HepG2 (cell line): ENCODE data around the gene SDC1. TPM values are rescaled to one million over a fixed set of nuclear protein-coding genes. Genes with fewer than 3 reads are reported as not detected.

Experiments
- CREM ChIP-seq, 2 experiments: sonication (generic) in 1 of 2; formaldehyde crosslinking in 1 of 2; IDR thresholded peaks; 2 replicates each; pipeline versions ENCODE4 v1.4.0 to v1.6.1; 2016 to 2020; ENCODE audit warnings: antibody characterized with exemption in 1 of 2, mild to moderate bottlenecking in 1 of 2, missing genetic modification reagents in 1 of 2
- HCFC1 ChIP-seq: fragments of 150-350 bp; IDR thresholded peaks from 2 replicates; pipeline ENCODE4 v1.6.1; 2014; ENCODE audit warnings: low read depth, low read length
- KMT2A ChIP-seq: sonication (generic); formaldehyde crosslinking; IDR thresholded peaks from 2 replicates; pipeline ENCODE4 v1.4.0; 2020; ENCODE audit warnings: missing genetic modification reagents
- MEF2D ChIP-seq: sonication (generic); formaldehyde crosslinking; IDR thresholded peaks from 2 replicates; pipeline ENCODE4 v1.5.1; 2020; ENCODE audit warnings: mild to moderate bottlenecking, missing genetic modification reagents
- NFATC3 ChIP-seq: sonication (generic); formaldehyde crosslinking; IDR thresholded peaks from 2 replicates; pipeline ENCODE4 v1.5.1; 2020; ENCODE audit warnings: mild to moderate bottlenecking, missing genetic modification reagents
- POLR2A ChIP-seq, 2 experiments: IDR thresholded peaks; 2 replicates each; pipeline ENCODE4 v1.6.1; 2011; ENCODE audit warnings: low read depth in 2 of 2, low read length in 2 of 2, mild to moderate bottlenecking in 1 of 2, moderate library complexity in 1 of 2; ENCODE audit not compliant: insufficient read depth in 1 of 2
- ZNF30 ChIP-seq: sonication (generic); formaldehyde crosslinking; IDR thresholded peaks from 2 replicates; pipeline ENCODE4 v1.5.0; 2020; ENCODE audit warnings: mild to moderate bottlenecking, missing genetic modification reagents
- ZNF44 ChIP-seq: sonication (generic); formaldehyde crosslinking; IDR thresholded peaks from 2 replicates; pipeline ENCODE4 v1.5.1; 2020; ENCODE audit warnings: mild to moderate bottlenecking, missing genetic modification reagents
- ZNF644 ChIP-seq: IDR thresholded peaks from 2 replicates; pipeline ENCODE4 v1.6.1; 2016; ENCODE audit warnings: low read depth
- ZNF746 ChIP-seq: sonication (generic); formaldehyde crosslinking; IDR thresholded peaks from 2 replicates; pipeline ENCODE4 v1.8.0; 2022; ENCODE audit warnings: mild to moderate bottlenecking, missing genetic modification reagents
- polyA plus RNA-seq, 8 experiments: library from polyadenylated mRNA; depleted of rRNA in 3 of 8; stranded (reverse) in 7 of 8; unstranded in 1 of 8; fragments of >200 nt; fragmentation: Illumina TruSeq in 4 of 8; extraction: Trizol in 4 of 8; gene quantifications; 2 replicates each; pipeline versions ENCODE4 v1.2.1 to v1.2.3, GENCODE V29; 2011 to 2016; ENCODE audit warnings: low read depth in 4 of 8, missing spikeins in 1 of 8, mixed read lengths in 1 of 8; ENCODE audit not compliant: insufficient read depth in 1 of 8
- total RNA-seq, 5 experiments: library from RNA; depleted of rRNA; stranded (reverse); fragments of >200 nt; fragmentation: Illumina TruSeq; extraction: Trizol; gene quantifications; 2 replicates each; pipeline ENCODE4 v1.2.3, GENCODE V29; 2016; ENCODE audit warnings: low read depth in 1 of 5
- TF ChIP-seq, protein P1 (sequence below), 2 experiments: sonication (generic) in 1 of 2; formaldehyde crosslinking in 1 of 2; IDR thresholded peaks; 2 replicates each; pipeline versions ENCODE4 v1.6.1 to v1.9.0; 2014 to 2022; ENCODE audit warnings: antibody characterized with exemption in 1 of 2, borderline replicate concordance in 1 of 2, inconsistent platforms in 1 of 2, low read depth in 1 of 2, missing genetic modification reagents in 1 of 2
- TF ChIP-seq, protein P2 (sequence below): sonication (generic); formaldehyde crosslinking; IDR thresholded peaks from 2 replicates; pipeline ENCODE4 v1.8.0; 2022; ENCODE audit warnings: mild to moderate bottlenecking, missing genetic modification reagents, borderline replicate concordance
- TF ChIP-seq, protein P3 (sequence below), 2 experiments: sonication (generic) in 1 of 2; formaldehyde crosslinking in 1 of 2; IDR thresholded peaks; 2 replicates each; pipeline versions ENCODE4 v1.4.0 to v1.6.1; 2018 to 2020; ENCODE audit warnings: missing genetic modification reagents in 2 of 2, borderline replicate concordance in 1 of 2, low read depth in 1 of 2, mild to moderate bottlenecking in 1 of 2, missing biosample characterization in 1 of 2
- TF ChIP-seq, protein P4 (sequence below): sonication (generic); formaldehyde crosslinking; IDR thresholded peaks from 2 replicates; pipeline ENCODE4 v1.8.0; 2022; ENCODE audit warnings: mild to moderate bottlenecking, missing genetic modification reagents, moderate library complexity
- TF ChIP-seq, protein P5 (sequence below): sonication (generic); formaldehyde crosslinking; IDR thresholded peaks from 2 replicates; pipeline ENCODE4 v1.4.0; 2020; ENCODE audit warnings: missing genetic modification reagents

SDC1 gene
- total and polyA plus RNA-seq, 2 of the 13 experiments (the other 11 are each of a cell fraction or from before 2014, with no cell fraction given): 108 to 119 TPM

DNA sequence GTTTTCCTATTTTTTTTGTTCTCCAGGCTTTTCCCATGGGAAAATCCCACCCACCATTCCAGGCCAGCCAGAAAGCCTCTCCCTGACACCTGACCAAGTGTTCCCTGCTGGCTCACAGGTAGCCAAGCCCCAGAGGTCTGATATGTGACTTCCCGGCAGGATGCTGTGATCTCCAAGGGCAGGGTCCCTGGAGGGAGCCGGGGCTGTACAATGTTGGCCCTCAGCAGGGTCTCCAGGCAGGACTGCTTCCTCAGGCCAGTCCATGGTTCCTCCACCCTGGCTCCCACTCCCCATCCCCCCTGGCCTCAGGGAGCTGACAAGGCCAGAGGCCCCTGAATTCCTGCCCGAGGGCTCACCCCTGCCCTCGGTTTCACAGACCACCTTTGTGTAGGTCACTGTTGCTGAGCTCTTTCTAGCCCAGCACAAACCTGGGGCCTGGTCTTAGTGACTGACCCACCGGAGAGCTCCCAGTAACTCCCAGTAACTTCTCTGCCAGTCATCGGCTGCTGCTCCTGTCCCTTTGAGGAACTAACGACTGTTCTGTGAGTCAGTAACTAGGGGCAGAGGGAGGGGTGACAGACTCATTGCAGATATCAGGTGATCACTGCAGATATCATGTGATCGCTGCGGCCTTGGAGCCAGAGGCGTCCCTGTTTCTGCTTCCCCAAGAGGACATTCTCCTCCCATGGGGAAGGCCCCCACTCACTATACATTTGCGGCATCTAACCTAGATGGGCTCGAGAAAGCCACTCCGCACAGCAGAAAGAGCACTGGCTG is 38.7 kb downstream of the SDC1 start (continued):
- TF ChIP-seq, protein P1, sequence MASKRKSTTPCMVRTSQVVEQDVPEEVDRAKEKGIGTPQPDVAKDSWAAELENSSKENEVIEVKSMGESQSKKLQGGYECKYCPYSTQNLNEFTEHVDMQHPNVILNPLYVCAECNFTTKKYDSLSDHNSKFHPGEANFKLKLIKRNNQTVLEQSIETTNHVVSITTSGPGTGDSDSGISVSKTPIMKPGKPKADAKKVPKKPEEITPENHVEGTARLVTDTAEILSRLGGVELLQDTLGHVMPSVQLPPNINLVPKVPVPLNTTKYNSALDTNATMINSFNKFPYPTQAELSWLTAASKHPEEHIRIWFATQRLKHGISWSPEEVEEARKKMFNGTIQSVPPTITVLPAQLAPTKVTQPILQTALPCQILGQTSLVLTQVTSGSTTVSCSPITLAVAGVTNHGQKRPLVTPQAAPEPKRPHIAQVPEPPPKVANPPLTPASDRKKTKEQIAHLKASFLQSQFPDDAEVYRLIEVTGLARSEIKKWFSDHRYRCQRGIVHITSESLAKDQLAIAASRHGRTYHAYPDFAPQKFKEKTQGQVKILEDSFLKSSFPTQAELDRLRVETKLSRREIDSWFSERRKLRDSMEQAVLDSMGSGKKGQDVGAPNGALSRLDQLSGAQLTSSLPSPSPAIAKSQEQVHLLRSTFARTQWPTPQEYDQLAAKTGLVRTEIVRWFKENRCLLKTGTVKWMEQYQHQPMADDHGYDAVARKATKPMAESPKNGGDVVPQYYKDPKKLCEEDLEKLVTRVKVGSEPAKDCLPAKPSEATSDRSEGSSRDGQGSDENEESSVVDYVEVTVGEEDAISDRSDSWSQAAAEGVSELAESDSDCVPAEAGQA (IDR thresholded peaks at IDR 0.05; ENCODE audit: low read depth): no peak
- TF ChIP-seq, protein P1 (CRISPR knock-in tag; IDR thresholded peaks at IDR 0.05; ENCODE audit: borderline replicate concordance): no peak
- TF ChIP-seq, protein P2, sequence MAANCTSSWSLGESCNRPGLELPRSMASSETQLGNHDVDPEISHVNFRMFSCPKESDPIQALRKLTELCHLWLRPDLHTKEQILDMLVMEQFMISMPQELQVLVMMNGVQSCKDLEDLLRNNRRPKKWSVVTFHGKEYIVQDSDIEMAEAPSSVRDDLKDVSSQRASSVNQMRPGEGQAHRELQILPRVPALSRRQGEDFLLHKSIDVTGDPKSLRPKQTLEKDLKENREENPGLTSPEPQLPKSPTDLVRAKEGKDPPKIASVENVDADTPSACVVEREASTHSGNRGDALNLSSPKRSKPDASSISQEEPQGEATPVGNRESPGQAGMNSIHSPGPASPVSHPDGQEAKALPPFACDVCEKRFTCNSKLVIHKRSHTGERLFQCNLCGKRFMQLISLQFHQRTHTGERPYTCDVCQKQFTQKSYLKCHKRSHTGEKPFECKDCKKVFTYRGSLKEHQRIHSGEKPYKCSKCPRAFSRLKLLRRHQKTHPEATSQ: no peak
- TF ChIP-seq KMT2A (CRISPR knock-in tag) (no peak), POLR2A (IDR thresholded peaks at IDR 0.05; ENCODE audit: insufficient read depth in 1 of 2, low read depth in 2 of 2, low read length in 2 of 2) (peak in 1 of 2 experiments; percentile 79; a peak in 2 of 4 replicates), CREM (IDR thresholded peaks at IDR 0.05) (peak; percentile 9; the same call in 1 of the 2 replicates), CREM (CRISPR knock-in tag; IDR thresholded peaks at IDR 0.05) (no peak), ZNF30 (CRISPR knock-in tag) (no peak), ZNF746 (peak; percentile 50), ZNF44 (0 out of 2 replicates have a peak, but pooled peaks have one; percentile 4), NFATC3 (no peak), ZNF644 (CRISPR knock-in tag) (no peak), MEF2D (CRISPR knock-in tag) (no peak), HCFC1 (peak; percentile 38; the same call in 1 of the 2 replicates)
- TF ChIP-seq, protein P3, sequence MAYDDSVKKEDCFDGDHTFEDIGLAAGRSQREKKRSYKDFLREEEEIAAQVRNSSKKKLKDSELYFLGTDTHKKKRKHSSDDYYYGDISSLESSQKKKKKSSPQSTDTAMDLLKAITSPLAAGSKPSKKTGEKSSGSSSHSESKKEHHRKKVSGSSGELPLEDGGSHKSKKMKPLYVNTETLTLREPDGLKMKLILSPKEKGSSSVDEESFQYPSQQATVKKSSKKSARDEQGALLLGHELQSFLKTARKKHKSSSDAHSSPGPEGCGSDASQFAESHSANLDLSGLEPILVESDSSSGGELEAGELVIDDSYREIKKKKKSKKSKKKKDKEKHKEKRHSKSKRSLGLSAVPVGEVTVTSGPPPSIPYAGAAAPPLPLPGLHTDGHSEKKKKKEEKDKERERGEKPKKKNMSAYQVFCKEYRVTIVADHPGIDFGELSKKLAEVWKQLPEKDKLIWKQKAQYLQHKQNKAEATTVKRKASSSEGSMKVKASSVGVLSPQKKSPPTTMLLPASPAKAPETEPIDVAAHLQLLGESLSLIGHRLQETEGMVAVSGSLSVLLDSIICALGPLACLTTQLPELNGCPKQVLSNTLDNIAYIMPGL (CRISPR knock-in tag; IDR thresholded peaks at IDR 0.05; ENCODE audit: borderline replicate concordance in 1 of 2, low read depth in 1 of 2): 0 out of 4 replicates have a peak, but pooled peaks of 1 of the 2 experiments have one; percentile 75
- TF ChIP-seq, protein P4, sequence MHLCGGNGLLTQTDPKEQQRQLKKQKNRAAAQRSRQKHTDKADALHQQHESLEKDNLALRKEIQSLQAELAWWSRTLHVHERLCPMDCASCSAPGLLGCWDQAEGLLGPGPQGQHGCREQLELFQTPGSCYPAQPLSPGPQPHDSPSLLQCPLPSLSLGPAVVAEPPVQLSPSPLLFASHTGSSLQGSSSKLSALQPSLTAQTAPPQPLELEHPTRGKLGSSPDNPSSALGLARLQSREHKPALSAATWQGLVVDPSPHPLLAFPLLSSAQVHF (CRISPR knock-in tag): no peak
- TF ChIP-seq, protein P5, sequence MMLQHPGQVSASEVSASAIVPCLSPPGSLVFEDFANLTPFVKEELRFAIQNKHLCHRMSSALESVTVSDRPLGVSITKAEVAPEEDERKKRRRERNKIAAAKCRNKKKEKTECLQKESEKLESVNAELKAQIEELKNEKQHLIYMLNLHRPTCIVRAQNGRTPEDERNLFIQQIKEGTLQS (CRISPR knock-in tag): peak; percentile 20; the same call in 1 of the 2 replicates
